Stimulated activated CD8-positive, alpha-beta memory T cell treated with anti-CD3 and anti-CD28 coated beads, Interleukin-4, amount 100 ng/mL, for 48 hours (primary cell): ENCODE measurements around the gene DNM3.
"Not testable (repeated sequence)": the region's sequence is repeated elsewhere in the genome, so short reads cannot be mapped to it uniquely, and the experiment has no call there.

Experiments used
- DNase-seq: peaks from one replicate; pipeline ENCODE4 v3.0.0-alpha.2; 2020

DNM3 gene

GRCh38 chr1:172345077-172345476, 503.8 kb downstream of the DNM3 start:
- DNase-seq: no peak

- DNase-seq: no peak
Measured at GRCh38 chr1:172347416-172347815, 506.1 kb downstream of the DNM3 start.

GRCh38 chr1:172350856-172351255, 509.6 kb downstream of the DNM3 start:
- DNase-seq: no peak

GRCh38 chr1:172351346-172351745, 510.0 kb downstream of the DNM3 start:
- DNase-seq: no peak

- no peak for DNase-seq
Measured at GRCh38 chr1:172351754-172352161, 510.5 kb downstream of the DNM3 start.

GRCh38 chr1:172352435-172352834, 511.1 kb downstream of the DNM3 start:
- DNase-seq: no peak

GRCh38 chr1:172354291-172355274, 513.3 kb downstream of the DNM3 start:
- DNase-seq: no peak

- DNase-seq: no peak
Measured at GRCh38 chr1:172356620-172357019, 515.3 kb downstream of the DNM3 start.

GRCh38 chr1:172357753-172358385, 516.6 kb downstream of the DNM3 start:
- no peak for DNase-seq

- no peak for DNase-seq
Measured at GRCh38 chr1:172359491-172359999, 518.2 kb downstream of the DNM3 start.

GRCh38 chr1:172360511-172360910, 519.2 kb downstream of the DNM3 start:
- no peak for DNase-seq

GRCh38 chr1:172360985-172361384, 519.7 kb downstream of the DNM3 start:
- no peak for DNase-seq

GRCh38 chr1:172363852-172364251, 522.6 kb downstream of the DNM3 start:
- DNase-seq: no peak

GRCh38 chr1:172371646-172372045, 530.3 kb downstream of the DNM3 start:
- not testable (repeated sequence) for DNase-seq

GRCh38 chr1:172373864-172374263, 532.6 kb downstream of the DNM3 start:
- DNase-seq: no peak

- DNase-seq: no peak
Measured at GRCh38 chr1:172375211-172375631, 533.9 kb downstream of the DNM3 start.

- DNase-seq: no peak
Measured at GRCh38 chr1:172376431-172376830, 535.1 kb downstream of the DNM3 start.

GRCh38 chr1:172377565-172377964, 536.3 kb downstream of the DNM3 start:
- no peak for DNase-seq

GRCh38 chr1:172378109-172378760, 536.9 kb downstream of the DNM3 start:
- no peak for DNase-seq

GRCh38 chr1:172380441-172381244, 539.3 kb downstream of the DNM3 start:
- no peak for DNase-seq

GRCh38 chr1:172381946-172382345, 540.6 kb downstream of the DNM3 start:
- DNase-seq: no peak

- no peak for DNase-seq
Measured at GRCh38 chr1:172382406-172382805, 541.1 kb downstream of the DNM3 start.
